HCT116 (cell line): ENCODE data around the gene KIRREL3. TPM values are rescaled to one million over a fixed set of nuclear protein-coding genes. Genes with fewer than 3 reads are reported as not detected.

ENCODE experiments used
- ATAC-seq: fragments of 200-7000 bp; cut with Tn5 transposase; 2 replicates; pipeline ENCODE4 v1.9.1; 2020; ENCODE audit warnings: mild to moderate bottlenecking, moderate library complexity
- BruUV-seq: library from RNA; stranded (reverse); fragments of 400-500 nt; replicated peaks from 2 replicates; lab custom pipeline; 2021; lab: Mats Ljungman, UMichigan
- CTCF ChIA-PET: fragments of 300-600 bp; sonication (Branson Sonifier 250); formaldehyde crosslinking; loops from one replicate; lab custom pipeline; 2021; ENCODE audit warnings: antibody characterized with exemption; lab: Charles Lee
- POLR2A ChIA-PET: fragments of 300-600, 350-600 bp; sonication (Branson Sonifier 250); formaldehyde crosslinking; loops from one replicate; lab custom pipeline; 2021; ENCODE audit warnings: antibody characterized with exemption; lab: Charles Lee
- RAD21 ChIA-PET, 2 experiments: fragments of 300-600 bp; sonication (Branson Sonifier 250); formaldehyde crosslinking; loops; one replicate each; lab custom pipeline; 2023; ENCODE audit warnings: low total read pairs in 2 of 2; ENCODE audit not compliant: uncharacterized antibody in 2 of 2, unreplicated experiment in 2 of 2, low non-redundant PET in 1 of 2; lab: Charles Lee
- DNase-seq: peaks from one replicate; pipeline ENCODE4 v3.0.0-alpha.2; 2010; ENCODE audit warnings: low read depth, low spot score
- H2AFZ ChIP-seq: fragments of 200-600 bp; shearing (Covaris generic), sonication (generic); 2 replicates; pipeline ENCODE4 v1.6.1; 2017; ENCODE audit warnings: low read depth, mixed run types, mixed read lengths, antibody characterized with exemption, low read length; ENCODE audit not compliant: poor library complexity, severe bottlenecking
- H3K27ac ChIP-seq: 2 replicates; pipeline ENCODE4 v1.5.1; 2012; ENCODE audit warnings: low read depth, low read length
- H3K27me3 ChIP-seq: fragments of 200-600 bp; sonication (generic); 2 replicates; pipeline ENCODE4 v1.6.1; 2016; ENCODE audit warnings: mixed run types, low read length, mixed read lengths; ENCODE audit not compliant: insufficient read depth
- H3K36me3 ChIP-seq, 2 experiments: fragments of 200-500 bp in 1 of 2; fragments of 200-600 bp in 1 of 2; sonication (Bioruptor generic) in 1 of 2; sonication (generic) in 1 of 2; 2 replicates each; pipeline versions ENCODE4 v1.5.1 to v1.6.1; 2014 to 2016; ENCODE audit warnings: low read length in 2 of 2, inconsistent platforms in 1 of 2, mixed read lengths in 1 of 2, mixed run types in 1 of 2; ENCODE audit not compliant: insufficient read depth in 2 of 2, control insufficient read depth in 1 of 2
- H3K4me1 ChIP-seq, 2 experiments: fragments of 200-600 bp in 1 of 2; sonication (generic) in 1 of 2; 2 replicates each; pipeline versions ENCODE4 v1.5.1 to v1.6.1; 2012 to 2017; ENCODE audit warnings: low read length in 2 of 2, inconsistent platforms in 1 of 2, mild to moderate bottlenecking in 1 of 2, mixed read lengths in 1 of 2, mixed run types in 1 of 2, moderate library complexity in 1 of 2; ENCODE audit not compliant: insufficient read depth in 2 of 2, control insufficient read depth in 1 of 2
- H3K4me2 ChIP-seq: fragments of 200-600 bp; sonication (generic); 2 replicates; pipeline ENCODE4 v1.6.1; 2017; ENCODE audit warnings: mixed run types, low read length, mixed read lengths
- H3K4me3 ChIP-seq, 2 experiments: fragments of 200-600 bp in 1 of 2; sonication (generic) in 1 of 2; replicated peaks in 1 of 2; 2 replicates each; pipeline ENCODE4 v1.5.1; 2011 to 2016; ENCODE audit warnings: low read length in 2 of 2, control low read depth in 1 of 2, low read depth in 1 of 2, mild to moderate bottlenecking in 1 of 2, mixed read lengths in 1 of 2, mixed run types in 1 of 2
- H3K79me2 ChIP-seq: fragments of 200-600 bp; sonication (generic); 2 replicates; pipeline ENCODE4 v1.6.1; 2017; ENCODE audit warnings: mild to moderate bottlenecking, mixed run types, low read length, moderate library complexity, mixed read lengths; ENCODE audit not compliant: insufficient read depth
- H3K9ac ChIP-seq: fragments of 200-600 bp; sonication (generic); 2 replicates; pipeline ENCODE4 v1.6.1; 2016; ENCODE audit warnings: low read length, mixed read lengths
- H3K9me2 ChIP-seq: fragments of 200-600 bp; sonication (generic), shearing (Covaris generic); 2 replicates; pipeline ENCODE4 v1.6.1; 2017; ENCODE audit warnings: mixed run types, mild to moderate bottlenecking, moderate library complexity; ENCODE audit not compliant: insufficient read depth
- H3K9me3 ChIP-seq, 2 experiments: fragments of 200-500 bp in 1 of 2; fragments of 200-600 bp in 1 of 2; sonication (Bioruptor generic) in 1 of 2; sonication (generic) in 1 of 2; 2 replicates each; pipeline ENCODE4 v1.6.1; 2014 to 2017; ENCODE audit warnings: low read length in 2 of 2, mixed read lengths in 2 of 2, inconsistent platforms in 1 of 2, low read depth in 1 of 2, mild to moderate bottlenecking in 1 of 2, mixed run types in 1 of 2, moderate library complexity in 1 of 2; ENCODE audit not compliant: control insufficient read depth in 1 of 2, insufficient read depth in 1 of 2
- H4K20me1 ChIP-seq: fragments of 200-600 bp; sonication (generic), shearing (Covaris generic); 2 replicates; pipeline ENCODE4 v1.6.1; 2017; ENCODE audit warnings: mixed run types, mild to moderate bottlenecking, moderate library complexity; ENCODE audit not compliant: insufficient read depth
- CBX3 ChIP-seq: IDR thresholded peaks from 2 replicates; pipeline ENCODE4 v1.6.1; 2012; ENCODE audit warnings: low read depth
- CEBPB ChIP-seq: IDR thresholded peaks from 2 replicates; pipeline ENCODE4 v1.6.1; 2012; ENCODE audit warnings: low read depth
- ELF1 ChIP-seq: IDR thresholded peaks from 2 replicates; pipeline ENCODE4 v1.6.1; 2012; ENCODE audit warnings: low read depth, borderline replicate concordance
- EZH2 ChIP-seq: fragments of 200-600 bp; sonication (generic); IDR thresholded peaks from 2 replicates; pipeline ENCODE4 v1.6.1; 2017; ENCODE audit warnings: antibody characterized with exemption, mixed run types
- EZH2phosphoT487 ChIP-seq: fragments of 200-600 bp; IDR thresholded peaks from 2 replicates; pipeline ENCODE4 v1.6.1; 2018; ENCODE audit warnings: antibody characterized with exemption, borderline replicate concordance
- FOSL1 ChIP-seq: IDR thresholded peaks from 2 replicates; pipeline ENCODE4 v1.6.1; 2012; ENCODE audit warnings: low read depth
- JUND ChIP-seq: IDR thresholded peaks from 2 replicates; pipeline ENCODE4 v1.6.1; 2012
- POLR2A ChIP-seq: IDR thresholded peaks from 2 replicates; pipeline ENCODE4 v1.7.0; 2011; ENCODE audit warnings: borderline replicate concordance; ENCODE audit not compliant: insufficient read depth, insufficient read length; ENCODE audit errors: extremely low read depth
- POLR2AphosphoS5 ChIP-seq: IDR thresholded peaks from 2 replicates; pipeline ENCODE4 v1.6.1; 2011; ENCODE audit warnings: mild to moderate bottlenecking, low read depth, low read length, moderate library complexity
- SIN3A ChIP-seq: IDR thresholded peaks from 2 replicates; pipeline ENCODE4 v1.6.1; 2012; ENCODE audit warnings: low read depth
- SP1 ChIP-seq: IDR thresholded peaks from 2 replicates; pipeline ENCODE4 v1.6.1; 2012; ENCODE audit warnings: low read depth
- SRF ChIP-seq: IDR thresholded peaks from 2 replicates; pipeline ENCODE4 v1.6.1; 2012; ENCODE audit warnings: low read depth
- TCF7L2 ChIP-seq: IDR thresholded peaks from 2 replicates; pipeline ENCODE4 v1.7.0; 2011; ENCODE audit warnings: borderline replicate concordance, inconsistent platforms; ENCODE audit not compliant: insufficient read depth, insufficient read length; ENCODE audit errors: extremely low read depth
- YY1 ChIP-seq: IDR thresholded peaks from 2 replicates; pipeline ENCODE4 v1.6.1; 2011; ENCODE audit warnings: low read length, low read depth, moderate library complexity, mild to moderate bottlenecking; ENCODE audit not compliant: insufficient replicate concordance; ENCODE audit errors: extremely low read depth
- ZNF274 ChIP-seq: fragments of 200-500 bp; sonication (Bioruptor generic); IDR thresholded peaks from 2 replicates; pipeline ENCODE4 v1.6.1; 2014; ENCODE audit warnings: mild to moderate bottlenecking, low read depth, low read length, inconsistent platforms
- intact Hi-C: fragments of 100-400 bp; cut with micrococcal nuclease; formaldehyde crosslinking; loops from 2 replicates; pipeline ENCODE4 v1.10.0; 2022
- total RNA-seq: library from RNA; stranded (reverse); gene quantifications from one replicate; pipeline ENCODE4 v1.2.1, GENCODE V29; 2021; ENCODE audit not compliant: unreplicated experiment
- TF ChIP-seq, protein P1 (sequence below): IDR thresholded peaks from 2 replicates; pipeline ENCODE4 v1.6.1; 2012
- TF ChIP-seq, protein P2 (sequence below): IDR thresholded peaks from 2 replicates; pipeline ENCODE4 v1.6.1; 2012; ENCODE audit warnings: low read depth

KIRREL3 gene
- total RNA-seq, 1 experiment from 2014 or later: not detected

DNA sequence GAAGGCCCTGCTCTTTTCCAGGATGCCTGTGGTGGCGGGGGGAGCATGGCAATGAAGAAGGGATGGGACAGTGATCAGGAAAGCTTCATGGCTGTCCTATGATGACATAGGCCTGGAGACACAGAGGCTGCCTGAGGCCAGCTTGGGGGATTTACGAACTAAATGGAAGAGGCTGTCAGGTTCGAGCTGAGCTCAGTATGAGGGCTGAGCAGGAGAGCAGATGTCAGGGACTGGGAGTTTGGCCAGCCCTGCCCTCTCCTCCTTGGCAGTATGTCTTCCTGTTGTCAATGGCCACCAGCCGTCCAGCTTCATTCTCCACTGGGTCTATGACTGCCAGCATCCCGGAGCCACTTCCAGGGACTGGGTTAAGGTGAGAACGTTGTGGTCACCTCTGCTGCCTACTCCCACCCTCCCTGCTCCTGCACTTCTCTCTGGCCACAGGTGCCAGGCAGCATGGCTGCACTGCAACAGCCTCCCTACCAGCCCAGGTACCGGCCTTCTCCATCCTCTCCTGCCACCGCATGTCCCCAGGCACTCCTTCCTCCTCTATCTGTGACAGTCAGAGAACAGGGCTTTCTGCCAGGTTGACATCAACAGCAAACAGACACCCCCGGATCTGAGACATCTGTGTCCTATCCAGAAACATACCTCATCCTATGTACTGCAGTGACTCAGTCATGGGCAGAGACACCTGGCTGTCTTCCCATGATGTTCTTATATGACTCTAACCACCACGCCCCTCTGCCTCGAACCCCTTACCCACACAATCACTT lies 75.1 kb downstream of the KIRREL3 start:
- ChIA-PET POLR2A (no interaction called here), CTCF (no interaction called here), RAD21 (no interaction called here)
- H3K36me3 ChIP-seq: no peaks in the 10 kb centered on the region
- H3K9me3 ChIP-seq: no peaks in the 10 kb centered on the region
- no TSS peak for BruUV-seq
- H3K4me2 ChIP-seq: no peak overlapping the region
- no peaks in the 10 kb centered on the region for H3K9me2 ChIP-seq
- H3K79me2 ChIP-seq: no peaks in the 10 kb centered on the region
- ATAC-seq (no peak), DNase-seq (no peak)
- no peak overlapping the region for H3K27ac ChIP-seq
- no peaks in the 10 kb centered on the region for H4K20me1 ChIP-seq
- H3K9ac ChIP-seq: no peak overlapping the region
- TF ChIP-seq, protein P1, sequence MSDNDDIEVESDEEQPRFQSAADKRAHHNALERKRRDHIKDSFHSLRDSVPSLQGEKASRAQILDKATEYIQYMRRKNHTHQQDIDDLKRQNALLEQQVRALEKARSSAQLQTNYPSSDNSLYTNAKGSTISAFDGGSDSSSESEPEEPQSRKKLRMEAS: no peak
- TF ChIP-seq TCF7L2: no peak
- TF ChIP-seq EZH2: no peak
- TF ChIP-seq SRF: no peak
- no peak for TF ChIP-seq POLR2A
- no peak for TF ChIP-seq POLR2AphosphoS5
- no peak for TF ChIP-seq ELF1
- TF ChIP-seq JUND: no peak
- TF ChIP-seq YY1: no peak
- no peak for TF ChIP-seq CBX3
- no peak for TF ChIP-seq CEBPB
- no peak for TF ChIP-seq EZH2phosphoT487
- TF ChIP-seq, protein P2, sequence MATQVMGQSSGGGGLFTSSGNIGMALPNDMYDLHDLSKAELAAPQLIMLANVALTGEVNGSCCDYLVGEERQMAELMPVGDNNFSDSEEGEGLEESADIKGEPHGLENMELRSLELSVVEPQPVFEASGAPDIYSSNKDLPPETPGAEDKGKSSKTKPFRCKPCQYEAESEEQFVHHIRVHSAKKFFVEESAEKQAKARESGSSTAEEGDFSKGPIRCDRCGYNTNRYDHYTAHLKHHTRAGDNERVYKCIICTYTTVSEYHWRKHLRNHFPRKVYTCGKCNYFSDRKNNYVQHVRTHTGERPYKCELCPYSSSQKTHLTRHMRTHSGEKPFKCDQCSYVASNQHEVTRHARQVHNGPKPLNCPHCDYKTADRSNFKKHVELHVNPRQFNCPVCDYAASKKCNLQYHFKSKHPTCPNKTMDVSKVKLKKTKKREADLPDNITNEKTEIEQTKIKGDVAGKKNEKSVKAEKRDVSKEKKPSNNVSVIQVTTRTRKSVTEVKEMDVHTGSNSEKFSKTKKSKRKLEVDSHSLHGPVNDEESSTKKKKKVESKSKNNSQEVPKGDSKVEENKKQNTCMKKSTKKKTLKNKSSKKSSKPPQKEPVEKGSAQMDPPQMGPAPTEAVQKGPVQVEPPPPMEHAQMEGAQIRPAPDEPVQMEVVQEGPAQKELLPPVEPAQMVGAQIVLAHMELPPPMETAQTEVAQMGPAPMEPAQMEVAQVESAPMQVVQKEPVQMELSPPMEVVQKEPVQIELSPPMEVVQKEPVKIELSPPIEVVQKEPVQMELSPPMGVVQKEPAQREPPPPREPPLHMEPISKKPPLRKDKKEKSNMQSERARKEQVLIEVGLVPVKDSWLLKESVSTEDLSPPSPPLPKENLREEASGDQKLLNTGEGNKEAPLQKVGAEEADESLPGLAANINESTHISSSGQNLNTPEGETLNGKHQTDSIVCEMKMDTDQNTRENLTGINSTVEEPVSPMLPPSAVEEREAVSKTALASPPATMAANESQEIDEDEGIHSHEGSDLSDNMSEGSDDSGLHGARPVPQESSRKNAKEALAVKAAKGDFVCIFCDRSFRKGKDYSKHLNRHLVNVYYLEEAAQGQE: no peak
- TF ChIP-seq ZNF274: no peak
- TF ChIP-seq SP1: no peak
- TF ChIP-seq FOSL1: no peak
- TF ChIP-seq SIN3A: no peak
- no peaks in the 10 kb centered on the region for H3K27me3 ChIP-seq
- H3K4me3 ChIP-seq: no peak overlapping the region
- no peak overlapping the region for H2AFZ ChIP-seq
- intact Hi-C loops: no loop called here
- H3K4me1 ChIP-seq: no peaks in the 10 kb centered on the region
